GOT3 (cell line): ENCODE results near the gene SERBP1.
"Not testable (repeated sequence)": the region's sequence is repeated elsewhere in the genome, so short reads cannot be mapped to it uniquely, and the experiment has no call there.

Source experiments
- DNase-seq: peaks from one replicate; lab custom pipeline; 2025; ENCODE audit warnings: mixed read lengths; lab: John Stamatoyannopoulos, UW

SERBP1 gene

DNA sequence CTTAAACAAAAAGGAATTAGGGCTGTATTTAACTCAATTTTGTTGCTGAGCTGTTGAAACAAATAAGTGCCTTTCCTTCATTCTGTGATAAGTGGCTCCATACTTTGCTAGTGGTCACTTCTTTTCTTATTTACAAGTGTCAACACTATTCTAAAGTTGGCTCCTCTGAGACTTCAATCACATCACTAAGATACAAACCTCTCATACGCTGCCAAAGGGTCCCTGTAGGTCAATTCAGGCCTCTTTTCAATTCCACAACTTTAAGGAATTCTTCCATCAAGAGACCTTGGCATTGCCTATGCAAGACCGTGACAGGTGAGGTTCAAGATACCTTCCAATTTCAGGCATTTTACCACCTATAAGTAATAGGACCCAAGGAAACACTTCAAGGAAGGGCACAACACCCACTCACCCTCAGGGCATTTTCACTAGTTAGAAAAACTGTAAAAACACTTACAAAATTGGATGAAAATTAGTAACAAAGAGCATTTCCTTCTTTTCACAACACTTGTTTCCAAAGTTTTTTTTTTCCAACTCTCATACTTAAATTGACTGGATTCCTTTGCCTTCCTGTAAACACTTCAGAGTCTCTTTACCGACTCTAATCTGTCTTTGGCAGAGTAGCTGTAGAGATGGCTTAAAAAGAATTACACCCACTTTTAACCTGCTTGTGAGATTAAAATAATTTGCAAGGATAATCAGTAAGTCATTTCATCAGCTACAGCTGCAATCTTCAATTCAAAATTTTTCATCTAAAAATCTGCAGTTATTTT, 24.5 kb downstream of the SERBP1 start:
- no peak for DNase-seq

DNA sequence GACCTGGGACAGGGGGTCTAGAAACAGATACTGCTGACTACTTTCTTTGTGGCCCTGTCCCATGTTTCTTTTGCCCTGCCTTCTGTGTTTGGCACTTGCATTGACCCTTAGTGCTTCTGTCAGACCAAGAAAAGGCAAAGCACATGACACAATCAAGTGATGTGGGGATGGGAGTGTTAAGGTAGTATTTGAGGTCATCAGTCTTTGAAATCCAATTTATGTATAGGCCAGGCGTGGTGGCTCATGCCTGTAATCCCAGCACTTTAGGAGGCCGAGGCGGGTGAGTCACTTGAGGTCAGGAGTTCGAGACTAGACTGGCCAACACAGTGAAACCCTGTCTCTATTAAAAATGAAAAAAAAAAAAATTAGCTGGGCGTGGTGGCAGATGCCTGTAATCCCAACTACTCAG, 26.0 kb downstream of the SERBP1 start:
- DNase-seq = no peak

DNA sequence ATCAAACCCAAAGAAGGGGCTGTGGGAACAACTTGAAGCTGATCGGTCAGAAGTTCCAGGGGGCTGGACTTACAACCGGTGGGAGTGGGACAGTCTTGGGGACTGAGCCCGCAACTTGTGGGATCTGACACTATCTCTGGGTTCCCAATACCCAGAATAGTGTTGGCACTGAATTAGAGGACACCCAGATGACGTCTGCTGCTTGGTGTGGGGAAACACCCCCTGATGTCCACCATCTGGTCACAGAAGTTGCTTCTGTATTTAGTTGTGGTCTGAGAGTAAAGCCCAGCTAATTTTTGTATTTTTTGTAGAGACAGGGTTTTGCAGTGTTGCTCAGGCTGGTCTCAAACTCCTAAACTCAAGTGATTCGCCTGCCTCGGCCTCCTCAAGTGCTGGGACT, 28.8 kb downstream of the SERBP1 start:
- DNase-seq = no peak

DNA sequence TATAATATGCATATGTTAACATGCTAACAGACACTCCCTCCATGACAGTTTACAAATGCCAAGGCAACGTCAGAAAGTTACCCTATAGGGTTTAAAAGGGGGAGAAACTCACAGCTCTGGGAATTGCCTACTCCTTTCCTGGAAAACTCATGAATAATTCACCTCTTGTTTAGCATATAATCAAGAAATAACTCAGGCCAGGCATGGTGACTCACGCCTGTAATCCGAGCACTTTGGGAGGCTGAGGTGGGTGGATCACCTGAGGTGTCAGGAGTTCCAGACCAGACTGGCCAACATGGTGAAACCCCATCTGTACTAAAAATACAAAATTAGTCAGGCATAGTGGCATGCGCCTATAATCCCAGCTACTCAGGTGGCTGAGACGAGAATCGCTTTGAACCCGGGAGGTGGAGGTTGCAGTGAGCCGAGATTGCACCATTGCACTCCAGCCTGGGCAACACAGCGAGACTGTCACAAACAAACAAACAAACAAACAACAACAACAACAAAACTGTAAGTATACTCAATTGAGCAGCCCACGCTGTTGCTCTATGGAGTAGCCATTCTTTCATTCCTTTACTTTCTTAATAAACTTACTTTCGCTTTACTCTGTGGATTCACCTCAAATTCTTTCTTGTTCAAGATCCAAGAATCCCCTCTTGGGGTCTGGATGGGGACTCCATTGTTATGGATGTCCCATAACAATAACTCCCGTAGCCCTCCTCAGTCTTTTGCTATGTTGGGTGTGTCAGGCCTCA, 30.0 kb downstream of the SERBP1 start:
- not testable (repeated sequence) for DNase-seq

DNA sequence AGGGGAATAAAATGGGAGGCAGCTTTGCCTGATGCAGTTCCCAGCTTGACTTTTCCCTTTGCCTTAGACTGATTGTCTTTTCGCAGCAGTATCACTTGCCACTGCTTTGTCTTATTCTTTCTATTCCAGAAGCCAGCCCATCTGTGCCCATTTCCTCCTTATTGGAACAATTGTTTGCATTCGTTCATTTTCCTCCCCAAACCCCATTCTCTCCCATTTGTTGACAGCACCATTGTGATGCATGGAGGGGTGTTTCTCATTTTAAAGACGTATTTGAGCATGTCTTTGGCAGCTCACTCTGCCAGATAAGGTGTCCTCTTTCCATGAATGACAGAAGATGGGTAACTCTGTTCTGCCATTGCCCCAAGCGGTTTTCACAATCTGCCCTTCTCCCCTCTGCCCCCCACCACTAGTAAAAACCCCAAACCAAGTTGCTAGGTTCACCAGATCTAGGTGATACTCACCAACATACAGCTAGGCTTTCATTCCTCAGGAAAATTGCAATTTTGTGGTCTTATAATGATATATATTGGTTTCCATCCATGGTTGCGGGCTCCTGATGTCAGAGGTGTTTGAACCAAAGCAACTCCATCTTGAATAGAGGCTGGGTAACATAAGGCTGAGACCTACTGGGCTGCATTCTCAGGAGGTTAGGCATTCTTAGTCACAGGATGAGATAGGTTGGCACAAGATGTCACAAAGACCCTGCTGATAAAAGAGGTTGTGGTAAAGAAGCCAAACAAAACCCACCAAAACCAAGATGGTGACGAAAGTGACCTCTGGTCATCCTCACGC, 30.8 kb downstream of the SERBP1 start:
- DNase-seq = no peak

DNA sequence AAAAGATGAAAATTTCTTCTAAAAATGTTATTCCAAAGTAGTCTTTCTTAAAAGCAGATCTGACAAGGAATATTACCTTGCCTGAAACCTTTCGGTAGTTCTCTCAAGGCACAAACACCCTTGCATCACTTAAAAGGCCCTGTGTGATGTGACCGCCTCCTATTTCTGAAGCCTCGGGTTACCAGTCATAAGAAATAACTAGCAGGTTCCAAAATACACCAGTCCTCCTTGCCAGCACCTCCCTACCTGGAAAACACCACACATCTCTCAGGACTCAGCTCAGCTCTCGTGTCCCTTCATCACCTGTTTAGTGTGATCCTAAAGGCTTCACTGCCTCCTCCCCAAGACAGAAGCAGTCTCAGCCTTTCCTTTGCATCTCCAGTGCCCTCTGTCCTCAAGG, 35.7 kb downstream of the SERBP1 start:
- DNase-seq = no peak

DNA sequence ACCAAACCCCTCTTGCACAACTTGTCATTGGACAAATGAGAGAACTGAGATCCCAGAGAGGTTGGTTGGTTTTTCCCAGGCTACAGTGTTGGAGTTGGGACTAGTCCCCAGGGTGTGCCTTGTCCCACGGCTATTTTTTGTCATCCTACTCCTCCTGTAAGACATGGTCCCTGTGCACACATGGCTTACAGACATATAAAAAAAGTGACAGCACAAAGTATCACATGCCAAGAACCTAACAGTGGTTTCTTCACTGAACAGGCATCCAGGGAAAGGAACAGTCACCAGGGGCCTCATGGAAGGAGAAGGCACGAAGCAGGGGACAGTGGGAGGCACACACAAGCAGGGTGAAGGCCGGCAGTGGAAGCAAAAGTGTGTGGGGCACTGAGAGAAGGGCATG, 36.5 kb downstream of the SERBP1 start:
- DNase-seq = no peak

DNA sequence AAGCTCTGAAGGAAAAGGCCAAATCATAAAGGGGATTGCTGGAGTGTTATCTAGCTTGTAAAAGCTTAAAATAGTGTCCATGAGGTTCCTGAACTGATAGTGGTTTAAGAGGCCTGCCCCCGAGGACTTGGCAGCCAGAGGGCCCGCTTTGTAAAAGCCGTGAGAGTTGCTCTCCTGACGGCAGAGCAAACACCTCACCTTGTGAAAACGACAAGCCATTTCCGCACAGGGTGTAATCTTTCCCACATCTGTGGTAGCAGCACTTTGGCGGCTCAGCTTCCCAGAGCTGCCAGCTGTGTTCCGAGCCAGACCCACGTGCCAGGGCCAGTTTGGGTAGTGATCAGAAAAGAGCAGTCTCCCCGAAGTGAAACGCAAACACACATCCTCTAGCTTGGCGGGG, 37.0 kb downstream of the SERBP1 start:
- DNase-seq = no peak

DNA sequence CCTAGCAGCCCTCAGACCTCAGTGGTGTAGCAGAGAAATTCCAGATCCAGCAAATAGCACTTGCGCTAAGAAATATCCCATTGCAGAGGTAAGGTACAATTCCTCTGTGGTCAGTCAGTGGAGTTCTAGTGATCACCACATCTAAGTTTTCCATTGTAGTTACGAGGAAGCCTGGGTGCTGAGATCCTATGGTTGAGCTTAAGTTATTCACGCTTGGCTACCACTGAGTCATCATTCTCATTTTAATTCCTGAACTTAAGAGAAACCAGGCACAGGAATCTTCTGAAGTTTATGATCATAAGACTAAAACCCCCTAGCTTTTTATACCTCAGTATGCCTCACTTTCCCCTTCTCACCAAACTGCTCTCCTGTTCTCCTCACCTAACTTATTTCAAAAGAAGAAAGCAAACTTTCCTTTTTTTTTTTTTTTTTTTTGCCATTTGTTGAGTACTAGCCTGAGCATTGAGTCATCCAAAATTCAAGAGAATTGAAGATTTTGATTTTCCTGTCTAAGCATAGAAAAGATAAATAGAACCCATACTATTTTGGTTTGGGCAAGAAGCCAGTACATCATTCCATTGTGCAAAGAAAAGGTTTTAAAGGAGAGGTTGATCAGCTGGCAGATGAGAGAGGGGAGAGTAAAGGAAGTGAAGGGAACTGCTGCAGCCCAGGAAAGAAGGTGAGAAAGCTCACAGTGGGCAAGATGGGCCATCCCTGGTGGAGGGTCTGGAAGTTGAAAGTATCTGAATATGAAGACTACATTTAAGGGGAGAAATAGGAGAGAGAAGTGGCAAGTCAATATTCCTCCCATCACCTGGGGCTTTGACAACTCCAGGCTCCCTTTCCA, 39.9 kb downstream of the SERBP1 start:
- no peak for DNase-seq

DNA sequence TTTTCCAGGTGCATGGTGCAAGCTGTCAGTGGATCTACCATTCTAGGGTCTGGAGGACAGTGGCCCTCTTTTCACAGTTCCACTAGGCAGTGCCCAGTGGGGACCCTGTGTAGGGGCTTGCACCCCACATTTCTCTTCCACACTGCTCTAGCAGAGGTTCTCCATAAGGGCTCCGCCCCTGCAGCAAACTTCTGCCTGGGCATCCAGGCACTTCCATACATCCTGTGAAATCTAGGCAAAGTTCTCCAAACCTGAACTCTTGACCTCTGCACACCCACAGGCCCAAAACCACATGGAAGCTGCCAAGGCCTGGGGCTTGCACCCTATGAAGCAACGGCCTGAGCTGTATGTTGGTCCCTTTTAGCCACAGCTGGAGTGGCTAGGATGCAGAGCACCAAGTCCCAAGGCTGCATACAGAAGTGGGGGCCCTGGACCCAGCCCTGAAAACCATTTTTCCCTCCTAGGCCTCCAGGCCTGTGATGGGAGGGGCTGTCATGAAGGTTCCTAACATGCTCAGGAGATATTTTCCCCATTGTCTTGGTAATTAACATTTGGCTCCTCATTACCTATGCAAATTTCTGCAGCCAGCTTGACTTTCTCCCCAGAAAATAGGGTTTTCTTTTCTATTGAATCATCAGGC, 46.1 kb downstream of the SERBP1 start:
- DNase-seq = no peak

DNA sequence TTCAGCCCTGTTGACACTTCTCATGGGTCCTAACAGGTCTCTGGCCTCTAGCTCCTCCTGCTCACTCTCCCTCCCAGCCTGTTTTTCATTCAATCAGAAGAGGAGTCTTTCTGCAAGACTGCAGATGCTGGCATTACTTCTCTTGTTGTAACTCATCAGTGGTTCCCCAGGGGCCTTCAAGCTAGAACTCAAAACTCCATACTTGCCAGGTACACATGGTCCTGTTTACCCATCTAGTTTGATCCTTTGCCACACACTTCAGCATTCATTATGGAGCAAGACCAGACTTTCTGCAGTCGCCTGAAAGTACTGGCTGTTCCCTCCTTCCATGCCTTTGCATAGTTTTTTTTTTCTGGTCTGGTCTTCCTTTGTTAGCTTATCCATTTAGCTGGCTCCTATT, 47.9 kb downstream of the SERBP1 start:
- DNase-seq = no peak

DNA sequence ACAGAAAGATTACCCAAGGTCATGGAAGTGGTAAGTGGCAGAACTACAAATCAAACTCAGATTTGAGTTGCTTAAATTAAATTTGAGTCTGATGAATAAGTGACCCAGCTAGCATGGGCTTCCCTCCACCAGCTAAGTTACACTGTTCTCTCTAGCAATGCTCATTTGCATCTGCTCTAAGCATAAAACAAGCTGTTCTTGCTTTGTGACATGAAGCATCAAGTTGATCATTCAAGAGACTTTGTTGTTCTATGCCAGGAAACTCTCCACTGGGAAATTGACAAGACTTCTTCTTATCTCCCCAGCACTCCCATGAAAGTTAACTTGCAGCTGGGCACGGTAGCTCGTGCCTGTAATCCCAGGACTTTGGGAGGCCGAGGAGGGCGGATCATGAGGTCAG, 49.0 kb downstream of the SERBP1 start:
- no peak for DNase-seq

DNA sequence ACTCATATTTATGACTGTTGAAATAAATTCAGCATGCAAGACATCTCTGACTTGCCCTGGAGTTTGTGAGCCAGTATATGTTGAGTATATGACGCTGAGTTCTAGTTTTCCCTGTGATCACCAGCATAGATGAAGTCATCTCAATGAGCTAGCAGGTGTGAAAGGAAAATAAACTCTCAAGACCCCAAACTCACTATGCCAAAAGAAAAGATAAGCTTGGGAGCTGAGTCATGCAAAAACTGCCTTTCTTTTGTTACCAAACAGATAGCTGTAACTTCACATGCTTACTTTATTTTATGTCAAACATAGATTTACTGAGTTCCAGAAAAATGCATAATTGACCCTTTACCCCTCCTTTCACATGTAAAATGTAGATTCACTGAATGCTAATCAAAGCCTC, 52.9 kb downstream of the SERBP1 start:
- no peak for DNase-seq

DNA sequence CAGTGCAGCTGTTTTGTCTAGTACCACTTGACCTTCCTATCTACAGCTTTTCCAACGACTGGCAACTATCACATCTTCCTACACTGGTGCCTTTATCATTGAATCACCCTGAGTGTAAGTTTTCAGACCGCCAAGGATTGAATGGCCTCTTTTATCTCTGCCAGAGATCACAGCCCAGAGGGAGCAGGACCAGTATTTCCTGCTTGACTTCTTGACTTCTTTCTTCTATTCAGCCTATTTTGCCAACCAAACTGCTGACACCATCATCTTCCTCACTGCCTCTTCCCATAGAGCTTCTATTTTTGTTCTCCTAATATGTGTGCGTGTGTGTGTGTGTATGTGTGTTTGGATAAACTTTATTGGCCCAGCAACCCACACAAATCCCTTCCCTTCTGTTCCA, 53.8 kb downstream of the SERBP1 start:
- DNase-seq = no peak

DNA sequence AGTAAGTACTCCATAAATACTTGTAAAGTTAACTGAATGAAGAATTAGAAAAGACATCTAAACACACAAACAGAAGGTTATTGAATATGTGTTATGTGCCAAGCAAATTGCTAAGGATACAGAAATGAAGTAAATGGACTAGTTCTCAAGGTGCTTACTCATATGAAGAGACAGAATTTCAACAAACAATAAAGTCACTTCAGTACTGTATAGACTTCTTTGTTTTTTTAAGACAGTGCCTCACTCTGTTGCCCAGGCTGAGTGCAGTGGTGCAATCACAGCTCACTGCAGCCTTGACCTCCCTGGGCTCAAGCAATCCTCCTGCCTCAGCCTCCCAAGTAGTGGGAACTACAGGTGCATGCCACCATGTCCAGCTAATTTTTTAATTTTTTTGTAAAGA, 57.3 kb downstream of the SERBP1 start:
- no peak for DNase-seq

DNA sequence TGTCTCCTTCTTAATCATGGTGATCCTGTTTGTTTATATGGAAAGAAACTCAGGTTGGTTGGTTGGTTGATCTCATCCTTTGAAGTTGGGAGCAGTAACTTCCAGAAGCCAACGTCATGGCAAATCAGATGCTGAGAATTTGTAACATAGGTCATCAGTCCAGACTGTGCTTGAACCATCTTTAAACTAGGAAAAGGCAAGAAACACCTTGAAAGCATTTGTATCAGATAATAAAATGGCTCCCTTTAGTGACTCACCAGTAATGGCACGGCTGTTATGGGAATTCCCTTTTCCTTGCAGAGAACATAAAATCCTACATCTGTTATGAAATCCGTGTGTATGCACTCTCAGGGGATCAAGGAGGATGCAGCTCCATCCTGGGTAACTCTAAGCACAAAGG, 58.1 kb downstream of the SERBP1 start:
- DNase-seq = no peak

DNA sequence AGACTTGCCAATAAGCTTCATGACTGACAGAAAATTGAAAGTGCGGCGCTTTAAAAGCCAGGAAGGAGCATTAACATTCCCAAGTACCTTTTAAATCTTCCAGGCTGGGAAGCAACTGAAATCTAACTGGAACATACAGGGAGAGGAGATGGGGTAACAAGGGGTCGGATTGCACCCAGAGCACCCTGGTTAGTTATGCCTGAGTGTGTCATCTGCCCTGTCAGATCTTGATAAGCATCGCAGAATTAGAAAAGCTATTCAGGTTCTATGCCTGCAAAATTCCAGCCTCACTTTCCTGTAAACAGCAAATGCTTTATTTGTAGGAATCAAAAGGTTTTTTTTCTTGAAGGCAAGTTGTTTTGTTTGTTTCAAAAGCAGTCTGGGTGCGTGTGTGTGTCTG, 58.5 kb downstream of the SERBP1 start:
- no peak for DNase-seq

DNA sequence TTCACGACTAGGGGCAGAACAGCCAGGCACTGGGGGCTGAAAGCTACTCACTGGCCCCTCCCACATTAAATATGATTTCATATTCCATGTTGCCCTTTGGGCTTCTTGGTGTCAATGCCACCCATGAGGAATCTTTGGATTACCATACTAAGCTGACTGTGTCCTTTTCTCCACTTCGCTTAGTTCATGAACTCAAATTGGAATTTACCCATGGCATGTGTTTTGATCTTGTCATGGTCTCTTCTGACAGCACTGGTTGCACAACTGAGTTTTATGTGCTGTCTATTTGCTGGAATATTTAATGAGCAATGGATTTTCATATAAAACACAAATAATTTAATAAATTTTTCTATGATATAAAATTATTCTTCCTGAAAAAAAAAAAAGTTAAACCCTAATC, 59.2 kb downstream of the SERBP1 start:
- no peak for DNase-seq

DNA sequence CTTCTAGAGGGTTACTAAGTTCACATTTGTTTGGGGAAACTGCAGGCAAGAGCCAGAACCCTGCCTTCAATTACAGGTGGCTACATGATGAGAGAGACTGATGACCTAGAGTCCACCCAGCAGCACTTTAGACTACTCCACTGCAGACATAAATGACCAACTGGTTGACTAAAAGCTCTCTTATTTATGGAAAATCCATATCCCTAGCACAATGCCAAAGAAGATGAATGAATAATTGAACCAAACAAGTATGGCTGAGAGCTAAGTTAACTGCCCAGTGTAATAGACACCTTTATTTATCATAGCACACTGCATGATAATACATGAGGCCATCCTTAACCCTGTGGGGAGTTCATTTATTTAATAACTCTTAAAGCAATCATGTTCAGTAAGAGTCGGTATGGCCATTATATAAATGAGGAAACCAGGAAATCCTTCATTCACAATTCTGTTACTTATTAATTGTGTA, 62.1 kb downstream of the SERBP1 start:
- DNase-seq = no peak

DNA sequence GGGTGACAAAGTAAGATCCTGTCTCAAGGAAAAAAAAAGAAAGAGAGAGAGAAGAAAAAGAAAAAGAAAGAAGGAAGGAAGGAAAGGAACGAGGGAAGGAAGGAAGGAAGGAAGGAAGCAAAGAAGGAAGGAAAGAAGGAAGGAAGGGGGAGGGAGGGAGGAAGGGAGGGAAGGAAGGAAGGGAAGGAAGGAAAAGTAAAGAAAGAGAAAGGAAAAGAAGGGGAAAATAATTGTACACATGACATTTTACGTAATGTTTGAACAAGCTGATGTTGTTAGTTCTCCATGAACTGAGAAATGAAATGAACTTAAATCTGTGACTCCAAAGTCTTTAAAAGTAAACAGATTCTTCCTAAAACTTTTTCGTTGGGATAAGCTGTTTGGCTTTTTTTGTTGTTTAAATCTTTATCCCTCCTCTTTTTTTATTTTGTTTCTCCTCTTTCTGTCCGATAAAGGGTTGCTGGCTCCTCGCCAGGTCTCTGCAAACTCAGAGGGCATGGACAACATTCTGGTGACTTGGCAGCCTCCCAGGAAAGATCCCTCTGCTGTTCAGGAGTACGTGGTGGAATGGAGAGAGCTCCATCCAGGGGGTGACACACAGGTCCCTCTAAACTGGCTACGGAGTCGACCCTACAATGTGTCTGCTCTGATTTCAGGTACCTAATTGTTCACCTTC, 62.7 kb downstream of the SERBP1 start:
- no peak for DNase-seq

DNA sequence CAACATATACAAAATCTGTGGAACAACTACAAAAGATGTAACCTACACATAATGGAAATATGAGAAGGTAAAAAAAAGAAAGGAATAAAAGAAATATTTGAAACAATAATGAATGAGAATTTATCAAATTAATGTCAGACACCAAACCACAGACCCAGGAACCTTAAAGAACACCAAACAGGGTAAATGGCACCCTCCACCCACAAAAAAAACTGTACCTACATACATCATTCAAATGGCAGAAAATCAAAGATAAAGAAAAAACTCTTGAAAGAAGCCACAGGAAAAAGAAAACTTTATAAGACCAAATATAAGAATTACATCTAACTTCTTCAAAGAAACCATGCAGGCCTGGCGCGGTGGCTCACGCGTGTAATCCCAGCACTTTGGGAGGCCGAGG, 68.6 kb downstream of the SERBP1 start:
- DNase-seq = no peak
